Duodenal mucosa (tissue), 2 donors: Measurements from ENCODE around the gene MAD1L1.

ENCODE experiments used
- H3K27ac ChIP-seq: one replicate; pipeline ENCODE4 v1.7.0; 2013; ENCODE audit warnings: low read depth, low read length
- H3K27me3 ChIP-seq, 2 donors: one replicate each; pipeline ENCODE4 v1.7.0; 2013; ENCODE audit warnings: low read length in 2 of 2, control low read depth in 1 of 2; ENCODE audit not compliant: insufficient read depth in 2 of 2, control insufficient read depth in 1 of 2
- H3K36me3 ChIP-seq, 2 donors: one replicate each; pipeline ENCODE4 v1.7.0; 2013; ENCODE audit warnings: low read length in 2 of 2, control low read depth in 1 of 2; ENCODE audit not compliant: insufficient read depth in 2 of 2, control insufficient read depth in 1 of 2
- H3K4me1 ChIP-seq, 2 donors: one replicate each; pipeline ENCODE4 v1.7.0; 2013; ENCODE audit warnings: low read length in 2 of 2, control low read depth in 1 of 2; ENCODE audit not compliant: insufficient read depth in 2 of 2, control insufficient read depth in 1 of 2
- H3K4me3 ChIP-seq, 2 donors: one replicate each; pipeline ENCODE4 v1.7.0; 2013; ENCODE audit warnings: low read length in 2 of 2, low read depth in 1 of 2
- H3K9ac ChIP-seq, 2 donors: one replicate each; pipeline ENCODE4 v1.7.0; 2013; ENCODE audit warnings: low read length in 2 of 2, low read depth in 1 of 2
- H3K9me3 ChIP-seq, 2 donors: one replicate each; pipeline ENCODE4 v1.7.0; 2013; ENCODE audit warnings: low read length in 2 of 2, control low read depth in 1 of 2; ENCODE audit not compliant: control insufficient read depth in 1 of 2

MAD1L1 gene

GRCh38 chr7:1900847-1901246 lies 331.9 kb downstream of the MAD1L1 start:
- Histone ChIP-seq H3K9ac (no peak overlapping the region), H3K27me3 (no peaks in the 10 kb centered on the region), H3K9me3 (no peaks in the 10 kb centered on the region), H3K27ac (no peak overlapping the region), H3K4me3 (no peak overlapping the region), H3K4me1 (no peaks in the 10 kb centered on the region), H3K36me3 (peaks cover 0 to 8% of the 10 kb centered on the region in 2 donors)

GRCh38 chr7:1899951-1900762 lies 332.6 kb downstream of the MAD1L1 start:
- no peak overlapping the region for H3K9ac ChIP-seq
- H3K4me1 ChIP-seq: no peaks in the 10 kb centered on the region
- no peaks in the 10 kb centered on the region for H3K9me3 ChIP-seq
- H3K4me3 ChIP-seq: no peak overlapping the region
- peaks cover 0 to 8% of the 10 kb centered on the region in 2 donors for H3K36me3 ChIP-seq
- no peak overlapping the region for H3K27ac ChIP-seq
- no peaks in the 10 kb centered on the region for H3K27me3 ChIP-seq

DNA sequence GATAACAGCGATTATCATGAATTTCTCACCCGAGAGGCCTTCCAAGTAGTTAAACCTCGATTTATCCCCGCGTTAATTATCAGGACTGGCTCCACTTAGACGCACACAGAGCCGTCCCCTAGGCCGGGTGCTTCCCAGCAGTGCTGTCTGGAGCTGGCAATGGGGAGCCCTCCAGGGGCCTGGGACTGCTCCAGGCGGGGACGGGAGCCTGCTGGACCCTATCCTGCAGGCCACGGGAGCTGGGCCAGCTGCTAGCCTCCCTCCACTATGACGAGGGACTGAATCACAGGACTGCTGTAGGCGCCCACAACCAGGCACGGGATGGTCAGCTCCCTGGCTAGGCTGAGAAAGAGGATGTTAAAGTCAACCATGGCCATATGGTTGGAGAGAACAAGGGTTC lies 333.5 kb downstream of the MAD1L1 start:
- Histone ChIP-seq H3K9me3 (no peaks in the 10 kb centered on the region), H3K27ac (no peak overlapping the region), H3K36me3 (peaks cover 0 to 8% of the 10 kb centered on the region in 2 donors), H3K4me1 (no peaks in the 10 kb centered on the region), H3K9ac (no peak overlapping the region), H3K27me3 (no peaks in the 10 kb centered on the region), H3K4me3 (no peak overlapping the region)

DNA sequence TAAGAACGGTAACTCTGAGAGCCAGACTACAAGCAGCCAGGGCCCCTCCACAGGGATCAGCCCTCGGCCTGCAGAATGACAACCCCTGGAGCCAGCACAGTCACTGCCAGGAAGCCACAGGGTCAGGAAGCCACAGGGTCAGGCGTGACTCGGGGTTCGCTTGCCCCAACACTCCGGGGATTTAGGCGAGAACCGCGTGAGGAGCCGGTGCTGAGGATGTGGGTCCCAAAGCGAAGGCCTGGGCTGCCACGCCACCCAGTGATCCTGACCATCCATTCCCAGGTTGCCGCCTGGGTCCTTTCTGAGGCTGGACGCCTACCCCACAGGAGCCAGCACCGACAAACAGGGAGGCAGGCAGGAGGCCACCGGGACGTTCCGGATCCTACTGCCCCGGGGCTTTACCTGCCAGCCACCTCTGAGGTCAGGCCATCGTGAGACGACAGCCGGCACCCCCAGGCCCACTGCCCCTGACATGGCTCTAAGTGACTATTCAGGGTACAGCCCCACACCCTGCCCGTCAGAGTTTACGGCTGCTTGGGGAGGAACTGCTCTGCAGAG lies 334.0 kb downstream of the MAD1L1 start:
- Histone ChIP-seq H3K9me3 (no peaks in the 10 kb centered on the region), H3K36me3 (peaks cover 0 to 8% of the 10 kb centered on the region in 2 donors), H3K4me3 (no peak overlapping the region), H3K27me3 (no peaks in the 10 kb centered on the region), H3K4me1 (no peaks in the 10 kb centered on the region), H3K27ac (no peak overlapping the region), H3K9ac (no peak overlapping the region)

DNA sequence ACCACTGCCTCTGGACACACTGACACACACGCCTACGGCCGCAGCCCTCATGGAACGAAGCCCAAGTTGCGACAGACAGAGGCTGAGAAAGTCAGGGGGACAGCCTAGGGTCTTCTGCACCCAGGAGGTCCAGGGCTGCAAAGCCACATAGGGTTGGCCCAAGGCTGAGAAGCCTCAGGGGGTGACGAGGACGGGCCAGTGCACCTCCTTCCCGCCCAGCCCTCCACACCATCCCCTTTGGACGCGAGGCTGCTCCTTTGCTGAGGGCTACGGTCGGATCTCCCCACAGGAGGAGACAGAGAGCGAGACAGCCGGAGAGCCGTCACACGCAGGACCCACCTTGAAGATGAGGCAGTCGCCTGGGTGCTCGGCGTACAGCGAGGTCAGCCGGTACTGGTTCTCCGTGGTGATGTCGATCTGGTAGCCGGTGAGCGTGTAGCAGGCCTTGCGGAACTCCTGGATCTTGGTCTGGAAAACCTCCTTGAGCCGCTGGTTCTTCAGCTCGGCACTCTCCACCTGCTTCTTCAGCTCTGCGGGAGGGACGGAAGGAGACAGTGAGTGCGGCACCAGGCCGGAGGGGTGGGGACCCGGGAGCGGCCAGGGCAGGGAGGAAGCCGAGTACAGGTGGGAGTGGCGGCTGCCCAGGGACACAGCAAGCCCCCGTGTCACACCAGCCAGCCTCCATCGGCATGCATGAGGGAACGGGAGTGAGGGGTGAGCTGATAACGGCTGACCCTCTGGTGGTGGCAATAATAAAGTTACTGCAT lies 334.7 kb downstream of the MAD1L1 start:
- no peak overlapping the region for H3K9ac ChIP-seq
- H3K4me1 ChIP-seq: no peaks in the 10 kb centered on the region
- no peak overlapping the region for H3K4me3 ChIP-seq
- H3K27me3 ChIP-seq: no peaks in the 10 kb centered on the region
- H3K27ac ChIP-seq: no peak overlapping the region
- H3K9me3 ChIP-seq: no peaks in the 10 kb centered on the region
- peaks cover 0 to 8% of the 10 kb centered on the region in 2 donors for H3K36me3 ChIP-seq

GRCh38 chr7:1897076-1897860 lies 335.5 kb downstream of the MAD1L1 start:
- Histone ChIP-seq H3K9me3 (no peaks in the 10 kb centered on the region), H3K9ac (no peak overlapping the region), H3K36me3 (peaks cover 0 to 8% of the 10 kb centered on the region in 2 donors), H3K4me1 (no peaks in the 10 kb centered on the region), H3K4me3 (no peak overlapping the region), H3K27ac (no peak overlapping the region), H3K27me3 (no peaks in the 10 kb centered on the region)

GRCh38 chr7:1895664-1896515 lies 336.9 kb downstream of the MAD1L1 start:
- Histone ChIP-seq H3K9ac (no peak overlapping the region), H3K4me3 (no peak overlapping the region), H3K27me3 (no peaks in the 10 kb centered on the region), H3K9me3 (no peaks in the 10 kb centered on the region), H3K36me3 (peaks cover 0 to 8% of the 10 kb centered on the region in 2 donors), H3K4me1 (no peaks in the 10 kb centered on the region), H3K27ac (no peak overlapping the region)

DNA sequence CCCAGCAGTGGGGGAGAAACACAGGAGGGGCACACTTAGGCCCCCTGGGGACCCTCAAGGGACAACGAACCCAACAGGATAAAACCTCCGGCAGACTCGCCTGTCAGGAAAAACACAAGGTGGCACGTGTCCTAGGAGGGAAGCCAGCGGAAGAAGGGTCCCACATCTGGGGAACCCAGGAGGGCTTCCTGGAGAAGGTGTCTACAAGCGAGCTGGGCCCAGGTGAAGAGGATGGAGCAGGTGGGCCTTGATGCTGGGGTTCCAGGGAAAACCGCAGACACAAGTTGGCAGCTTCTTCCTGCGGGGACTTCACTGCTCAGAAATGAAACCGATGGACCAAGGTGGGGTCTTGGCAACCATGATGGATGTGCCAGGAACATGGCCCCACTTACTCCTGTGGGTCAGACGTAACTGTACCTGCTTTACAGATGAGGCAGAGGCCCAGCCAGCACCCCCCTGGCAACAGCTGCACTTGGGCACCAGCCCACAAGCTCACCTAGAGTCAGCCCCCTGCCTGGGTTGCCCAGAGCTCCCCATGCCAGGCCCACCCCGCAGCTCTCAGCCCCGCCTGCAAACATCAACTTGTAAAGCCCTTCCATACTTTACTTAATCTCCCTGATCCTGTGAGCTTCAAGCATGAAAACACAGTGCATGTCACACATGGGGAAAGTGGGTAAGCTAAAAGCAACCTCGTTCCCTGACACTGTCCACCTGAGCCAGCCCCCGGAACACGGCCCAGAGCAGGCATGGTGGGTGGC lies 337.7 kb downstream of the MAD1L1 start:
- Histone ChIP-seq H3K27ac (no peak overlapping the region), H3K4me1 (no peaks in the 10 kb centered on the region), H3K27me3 (no peaks in the 10 kb centered on the region), H3K9me3 (no peaks in the 10 kb centered on the region), H3K4me3 (no peak overlapping the region), H3K9ac (no peak overlapping the region), H3K36me3 (peaks cover 0 to 8% of the 10 kb centered on the region in 2 donors)
